ENCODE data around the gene MOCS1.
A peak's percentile ranks its signal among the peaks of the same experiment; 100 is the strongest.

MOCS1 gene

DNA sequence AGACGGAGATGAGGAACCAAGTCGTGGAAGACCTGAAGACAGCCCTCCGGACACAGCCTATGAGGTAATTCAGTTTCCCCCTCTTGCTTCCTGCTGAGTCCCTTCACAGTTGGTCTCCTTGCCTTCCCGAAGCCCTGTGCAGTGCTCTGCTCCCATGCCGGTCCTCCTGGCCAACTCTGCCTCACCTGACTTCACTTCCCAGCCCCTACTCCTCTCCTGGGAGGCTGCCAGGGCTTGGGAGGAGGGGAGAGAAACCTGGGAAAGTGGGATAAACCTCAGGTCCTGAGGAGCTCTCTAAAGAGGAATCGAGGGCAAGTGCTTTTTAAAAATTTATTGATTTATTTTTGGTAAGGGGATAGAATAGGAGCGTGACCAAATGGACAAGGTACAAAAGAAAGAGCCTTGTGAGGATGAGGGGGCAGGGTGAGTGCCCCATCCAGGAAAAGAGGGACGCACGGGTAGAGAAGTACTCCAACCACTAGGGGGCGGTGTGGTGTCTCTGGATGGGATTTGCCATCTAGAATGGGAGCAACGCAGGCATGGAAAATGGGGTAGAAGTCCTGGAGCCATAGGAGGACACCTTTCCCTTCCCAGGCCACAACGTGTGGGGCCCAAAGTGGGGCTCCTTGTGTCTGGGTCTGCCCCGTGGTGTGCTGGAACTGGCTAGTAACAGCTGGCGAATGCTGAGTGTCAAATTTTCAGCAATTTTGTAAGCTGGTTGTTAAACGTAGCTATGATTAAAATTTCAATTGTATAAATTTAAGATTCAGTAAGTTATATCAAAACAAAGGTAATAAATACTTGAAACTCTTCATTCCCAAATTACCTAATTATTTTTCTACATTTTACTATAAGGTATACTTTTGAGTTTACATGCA, 69.0 kb downstream of the MOCS1 start:
- peak; percentile 38 for DNase-seq

GRCh38 chr6:39861663-39862062, 72.6 kb downstream of the MOCS1 start:
- DNase-seq: no peak

GRCh38 chr6:39859025-39859424, 75.2 kb downstream of the MOCS1 start:
- no peak for DNase-seq

DNA sequence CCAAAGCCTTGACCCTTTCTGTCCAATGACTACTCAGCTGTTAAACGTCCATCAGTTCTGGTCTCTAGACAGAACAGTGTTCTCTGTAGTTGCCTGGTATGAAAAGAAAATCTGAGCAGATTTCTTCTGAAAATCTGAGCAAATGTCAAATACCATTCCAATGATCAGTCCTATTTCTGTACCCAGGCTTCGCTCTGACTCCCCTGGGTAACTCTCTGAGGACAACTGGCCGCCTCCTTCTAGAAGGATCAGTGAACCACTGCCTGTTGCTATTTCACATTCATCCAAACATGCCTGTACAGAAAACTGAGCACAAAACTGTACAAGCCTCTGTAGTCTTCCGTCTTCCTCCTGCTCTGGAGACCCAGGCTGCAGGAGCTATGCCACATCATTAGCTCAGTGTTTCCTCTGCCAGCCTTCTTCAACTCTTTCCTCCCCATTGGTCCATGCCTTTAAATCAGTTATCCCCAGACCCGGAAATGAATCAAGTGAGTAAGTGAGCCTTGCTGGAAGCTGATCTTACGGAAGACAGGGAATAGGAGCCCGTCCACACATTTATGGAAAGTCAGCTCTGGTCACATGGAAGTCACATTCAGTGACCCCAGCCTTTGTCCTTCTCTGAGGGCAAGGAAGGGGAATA, 78.8 kb downstream of the MOCS1 start:
- no peak for DNase-seq
